ENCODE data around the gene PMEL. TPM values are rescaled to one million over a fixed set of nuclear protein-coding genes. Genes with fewer than 3 reads are reported as not detected.

The PMEL gene
- total RNA-seq, 2 experiments from 2014 or later = 1.4 to 2.4 TPM

DNA sequence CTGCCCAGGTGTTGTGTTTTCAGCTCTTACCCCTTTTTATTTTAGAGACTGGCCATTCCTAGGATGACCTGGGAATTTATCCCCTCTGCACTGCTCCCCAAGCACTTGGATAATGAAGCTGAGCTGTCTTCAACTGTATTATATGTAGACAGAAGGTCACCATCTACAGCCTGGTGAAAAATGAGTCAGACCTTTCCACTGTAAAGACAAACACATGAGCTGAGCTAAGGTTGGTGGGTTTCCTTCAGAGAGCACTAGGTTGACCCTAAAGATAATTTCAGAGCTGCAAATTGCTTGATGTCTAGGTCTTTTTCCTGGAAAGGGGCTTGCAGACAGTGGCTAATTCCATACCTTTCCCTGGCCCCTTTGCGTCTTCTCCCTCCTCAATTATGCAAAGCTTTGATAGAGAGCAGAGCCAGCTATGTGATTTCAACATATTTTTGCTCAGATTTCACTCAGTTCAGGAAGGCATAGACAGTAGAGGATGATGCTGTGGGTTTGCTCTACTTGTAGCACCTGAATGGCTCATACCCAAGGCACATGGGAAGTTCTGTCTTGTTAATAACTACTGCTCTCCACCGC lies 45.8 kb upstream of the PMEL start:
- Histone ChIP-seq H3K9me3 (ENCODE audit: low read length) (no peaks in the 10 kb centered on the region), H3K27ac (ENCODE audit: low read depth, low read length, poor library complexity, severe bottlenecking) (no peak overlapping the region), H2AFZ (ENCODE audit: low read length) (no peak overlapping the region), H3K36me3 (ENCODE audit: insufficient read depth, low read length) (no peaks in the 10 kb centered on the region), H3K4me2 (ENCODE audit: low read length) (no peak overlapping the region), H4K20me1 (ENCODE audit: insufficient read depth, low read length) (no peaks in the 10 kb centered on the region), H3K79me2 (ENCODE audit: insufficient read depth, low read depth, low read length) (no peaks in the 10 kb centered on the region), H3K4me1 (ENCODE audit: insufficient read depth, low read length, poor library complexity, severe bottlenecking) (peaks cover 9% of the 10 kb centered on the region), H3K4me3 (ENCODE audit: low read depth, low read length, poor library complexity, severe bottlenecking) (no peak overlapping the region), H3K9me2 (ENCODE audit: insufficient read depth, low read length) (no peaks in the 10 kb centered on the region)
- ChIA-PET POLR2A (interaction anchor here (0.6 to 1.1 kb wide), 2 partner anchors 16 to 19 kb away, joined by 3 read pairs; no protein-coding TSS in a partner anchor), CTCF (ENCODE audit: unreplicated experiment) (no interaction called here)
- no TSS peak for BruUV-seq (replicated peaks)
- intact Hi-C loops (cut with micrococcal nuclease; ENCODE audit: unreplicated experiment) = no loop called here
- no peak for DNase-seq (ENCODE audit: low spot score)
- no peak for TF ChIP-seq EZH2phosphoT487 (IDR thresholded peaks at IDR 0.05; ENCODE audit: borderline replicate concordance, low read depth, low read length)
- TF ChIP-seq, protein P1, sequence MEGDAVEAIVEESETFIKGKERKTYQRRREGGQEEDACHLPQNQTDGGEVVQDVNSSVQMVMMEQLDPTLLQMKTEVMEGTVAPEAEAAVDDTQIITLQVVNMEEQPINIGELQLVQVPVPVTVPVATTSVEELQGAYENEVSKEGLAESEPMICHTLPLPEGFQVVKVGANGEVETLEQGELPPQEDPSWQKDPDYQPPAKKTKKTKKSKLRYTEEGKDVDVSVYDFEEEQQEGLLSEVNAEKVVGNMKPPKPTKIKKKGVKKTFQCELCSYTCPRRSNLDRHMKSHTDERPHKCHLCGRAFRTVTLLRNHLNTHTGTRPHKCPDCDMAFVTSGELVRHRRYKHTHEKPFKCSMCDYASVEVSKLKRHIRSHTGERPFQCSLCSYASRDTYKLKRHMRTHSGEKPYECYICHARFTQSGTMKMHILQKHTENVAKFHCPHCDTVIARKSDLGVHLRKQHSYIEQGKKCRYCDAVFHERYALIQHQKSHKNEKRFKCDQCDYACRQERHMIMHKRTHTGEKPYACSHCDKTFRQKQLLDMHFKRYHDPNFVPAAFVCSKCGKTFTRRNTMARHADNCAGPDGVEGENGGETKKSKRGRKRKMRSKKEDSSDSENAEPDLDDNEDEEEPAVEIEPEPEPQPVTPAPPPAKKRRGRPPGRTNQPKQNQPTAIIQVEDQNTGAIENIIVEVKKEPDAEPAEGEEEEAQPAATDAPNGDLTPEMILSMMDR (conservative IDR thresholded peaks at IDR 0.05; ENCODE audit: low read length) = no peak

- Histone ChIP-seq H3K9me3 (ENCODE audit: low read length) (no peaks in the 10 kb centered on the region), H2AFZ (ENCODE audit: low read length) (no peak overlapping the region), H3K4me2 (ENCODE audit: low read length) (no peak overlapping the region), H3K4me3 (ENCODE audit: low read depth, low read length, poor library complexity, severe bottlenecking) (no peak overlapping the region), H3K79me2 (ENCODE audit: insufficient read depth, low read depth, low read length) (no peaks in the 10 kb centered on the region), H3K9me2 (ENCODE audit: insufficient read depth, low read length) (no peaks in the 10 kb centered on the region), H3K27ac (ENCODE audit: low read depth, low read length, poor library complexity, severe bottlenecking) (no peak overlapping the region), H3K36me3 (ENCODE audit: insufficient read depth, low read length) (no peaks in the 10 kb centered on the region), H3K4me1 (ENCODE audit: insufficient read depth, low read length, poor library complexity, severe bottlenecking) (peaks cover 9% of the 10 kb centered on the region), H4K20me1 (ENCODE audit: insufficient read depth, low read length) (no peaks in the 10 kb centered on the region)
- POLR2A ChIA-PET = interaction anchor here (0.6 to 1.0 kb wide), 4 partner anchors 62 to 365 kb away, joined by 3 to 5 read pairs (median 4); no protein-coding TSS in a partner anchor
- BruUV-seq (replicated peaks) = TSS peak; percentile 79
- intact Hi-C loops (cut with micrococcal nuclease; ENCODE audit: unreplicated experiment) = no loop called here
- CTCF ChIA-PET (ENCODE audit: unreplicated experiment) = no interaction called here
- DNase-seq (ENCODE audit: low spot score) = no peak
- no peak for TF ChIP-seq EZH2phosphoT487 (IDR thresholded peaks at IDR 0.05; ENCODE audit: borderline replicate concordance, low read depth, low read length)
- TF ChIP-seq, protein P1 (conservative IDR thresholded peaks at IDR 0.05; ENCODE audit: low read length) = no peak
These were observed 44.3 kb upstream of the PMEL start for GRCh38 chr12:56010111-56010570.
